Stimulated activated CD4-positive, alpha-beta T cell treated with anti-CD3 and anti-CD28 coated beads, Interleukin-1b, Interleukin-23, amount 100 ng/mL, for 48 hours (primary cell): ENCODE measurements around the gene SND1.
"Not testable (repeated sequence)": the region's sequence is repeated elsewhere in the genome, so short reads cannot be mapped to it uniquely, and the experiment has no call there.

Experiments
- DNase-seq: peaks from one replicate; pipeline ENCODE4 v3.0.0-alpha.2; 2020

Gene SND1

GRCh38 chr7:127653396-127653795 lies 1.4 kb downstream of the SND1 start:
- no peak for DNase-seq

DNA sequence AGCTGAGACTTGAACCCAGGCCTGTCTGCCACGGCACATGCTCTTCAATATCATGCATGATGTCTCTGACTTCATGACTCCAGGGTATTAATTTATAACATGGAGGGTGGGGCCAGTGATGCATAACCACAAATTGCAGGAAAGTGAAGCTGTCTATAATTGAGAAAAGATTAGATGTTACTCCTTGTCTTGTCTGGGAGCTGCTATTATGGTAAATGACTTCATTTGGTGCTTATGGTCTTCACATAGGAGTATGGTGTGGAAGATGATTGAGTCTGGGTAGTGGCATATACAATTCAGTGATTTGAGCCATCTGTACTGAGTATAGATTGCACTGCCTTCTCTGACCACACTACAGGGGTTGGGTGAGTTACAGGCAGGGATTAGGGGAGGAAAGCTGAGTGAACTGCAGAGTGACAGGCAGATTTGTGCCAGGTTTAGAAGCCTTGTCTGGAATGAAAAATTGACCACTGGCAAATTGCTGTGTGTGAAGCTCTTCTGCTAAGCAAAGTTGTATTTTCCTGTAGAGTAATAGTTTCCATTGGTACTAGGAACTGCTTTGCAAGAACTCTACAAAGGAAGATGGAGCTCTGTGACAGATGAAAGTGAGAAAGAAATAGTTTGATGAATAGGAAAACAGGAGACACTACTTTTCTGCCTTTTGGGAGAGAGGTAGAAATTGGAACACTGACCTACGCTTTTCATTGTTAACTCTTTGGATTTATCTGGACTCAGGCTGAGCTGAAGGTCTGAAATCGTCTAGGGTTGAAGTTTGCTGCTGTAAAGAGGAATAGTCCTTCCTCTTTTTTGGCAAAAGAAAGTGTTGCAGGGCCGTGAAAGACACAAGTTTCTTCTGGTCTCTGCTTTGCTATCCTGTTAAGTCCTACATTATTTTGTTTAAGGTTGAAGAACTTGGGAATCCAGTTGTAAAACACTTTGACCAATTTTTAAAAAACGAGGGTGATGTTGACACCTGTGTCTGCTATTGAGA lies 2.7 kb downstream of the SND1 start:
- no peak for DNase-seq

- no peak for DNase-seq
These were observed 3.7 kb downstream of the SND1 start for GRCh38 chr7:127655720-127656119.

- DNase-seq, result no peak
These were observed 5.5 kb downstream of the SND1 start for GRCh38 chr7:127657500-127657899.

DNA sequence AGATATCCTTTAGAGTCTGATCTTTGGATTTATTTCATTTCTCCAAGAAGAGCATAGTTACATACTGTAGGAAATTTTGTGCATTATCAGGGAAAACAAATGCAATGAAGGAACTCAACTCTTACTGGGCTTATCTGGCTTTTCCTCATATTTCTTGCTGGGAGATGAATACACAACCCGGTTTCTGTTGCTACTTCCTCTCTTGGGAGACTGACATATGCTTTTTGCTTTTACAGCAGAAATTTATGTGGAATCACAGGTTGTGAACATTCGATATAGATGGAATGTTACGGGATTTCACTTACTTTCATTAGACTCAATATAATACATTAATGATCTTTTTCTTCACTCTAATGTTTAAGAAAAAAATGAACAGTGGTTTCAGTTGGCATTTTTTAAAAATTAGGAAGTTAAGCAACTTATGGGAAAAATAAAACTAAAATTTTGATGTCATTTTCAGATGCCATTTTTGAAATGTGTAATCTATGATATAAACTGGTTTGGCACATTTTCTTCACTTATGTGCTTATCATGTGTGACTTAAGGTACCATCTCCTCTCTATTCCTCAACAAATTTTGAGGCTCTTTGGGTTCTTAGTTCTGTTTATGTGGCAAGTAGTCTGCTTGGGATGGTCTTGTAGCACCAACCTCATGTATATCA lies 7.1 kb downstream of the SND1 start:
- no peak for DNase-seq

GRCh38 chr7:127665922-127666321 lies 13.9 kb downstream of the SND1 start:
- no peak for DNase-seq

- no peak for DNase-seq
These were observed 14.6 kb downstream of the SND1 start for GRCh38 chr7:127666602-127667001.

GRCh38 chr7:127667017-127667670 lies 15.2 kb downstream of the SND1 start:
- DNase-seq, result no peak

DNA sequence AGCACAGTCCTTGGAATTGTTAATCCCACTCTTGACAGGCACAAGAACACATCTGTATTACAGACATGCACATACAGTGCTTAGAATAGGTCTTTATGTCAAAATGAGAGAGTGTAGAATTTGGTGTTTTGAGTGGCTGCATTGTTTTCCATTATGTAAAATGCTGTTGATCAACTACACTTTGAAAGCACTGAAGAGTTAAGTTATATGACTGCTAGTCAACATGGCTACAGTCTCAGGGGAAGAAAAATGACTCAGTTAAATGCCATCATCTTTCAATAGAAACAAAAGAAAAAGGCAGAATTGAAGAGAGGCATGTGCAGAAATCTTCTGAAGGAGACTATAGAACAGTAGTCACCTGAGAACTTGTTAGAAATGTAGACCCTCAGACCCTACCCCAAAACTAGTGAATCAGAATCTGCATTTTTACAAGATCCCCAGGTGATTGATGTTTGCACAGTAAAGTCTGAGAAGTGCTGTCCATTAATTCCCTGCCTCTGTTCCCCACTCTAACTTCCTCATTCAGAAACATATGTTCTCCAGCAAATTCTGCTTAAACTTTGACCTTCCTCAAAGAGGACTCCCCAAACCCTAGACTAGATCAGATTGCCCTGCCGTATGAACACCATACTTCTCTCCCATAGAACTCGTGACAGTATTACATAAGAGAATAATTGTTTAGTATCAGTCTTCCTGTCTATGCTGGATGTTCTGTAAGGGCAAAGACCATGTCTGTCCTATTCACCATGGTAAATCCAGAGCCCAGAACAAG lies 16.0 kb downstream of the SND1 start:
- DNase-seq, result no peak

- no peak for DNase-seq
These were observed 19.3 kb downstream of the SND1 start for GRCh38 chr7:127671341-127671740.

DNA sequence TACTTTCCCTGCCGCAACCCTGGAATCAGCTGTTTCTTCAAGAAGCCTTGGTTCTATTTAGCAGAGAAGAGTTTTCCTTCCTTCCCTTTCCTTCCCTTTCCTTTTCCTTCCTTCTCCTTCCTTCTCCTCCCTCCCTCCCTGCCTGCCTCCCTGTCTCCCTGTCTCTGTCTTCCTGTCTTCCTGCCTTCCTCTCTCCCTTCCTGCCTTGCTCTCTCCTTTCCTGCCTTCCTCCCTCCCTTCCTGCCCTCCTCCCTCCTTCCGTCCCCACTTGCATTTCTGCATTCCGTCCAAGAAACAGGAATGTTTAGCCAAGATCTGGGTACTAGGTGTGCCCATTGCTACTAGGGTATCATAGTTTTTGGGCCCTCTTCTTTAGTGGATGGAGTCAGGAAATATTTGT lies 21.9 kb downstream of the SND1 start:
- no peak for DNase-seq

DNA sequence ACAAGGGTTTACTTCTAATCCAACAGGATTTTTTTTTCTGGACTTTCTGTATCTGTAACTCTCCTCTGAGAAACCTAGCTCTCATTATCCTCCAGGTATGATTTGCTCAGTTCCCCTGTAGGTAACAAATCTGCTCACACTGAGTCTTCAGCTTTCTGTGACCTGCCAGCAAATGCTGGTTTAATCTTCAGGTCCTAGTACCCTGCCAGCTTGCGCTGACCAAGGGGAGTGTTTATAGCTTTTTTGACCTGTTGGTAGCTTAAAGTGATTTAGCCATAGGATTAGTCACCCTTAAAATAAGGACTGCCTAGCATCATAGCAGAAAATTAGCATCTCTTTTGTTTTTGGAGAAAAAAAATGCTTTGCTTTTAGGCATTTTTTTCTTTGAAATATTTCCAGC lies 22.4 kb downstream of the SND1 start:
- DNase-seq, result no peak

DNA sequence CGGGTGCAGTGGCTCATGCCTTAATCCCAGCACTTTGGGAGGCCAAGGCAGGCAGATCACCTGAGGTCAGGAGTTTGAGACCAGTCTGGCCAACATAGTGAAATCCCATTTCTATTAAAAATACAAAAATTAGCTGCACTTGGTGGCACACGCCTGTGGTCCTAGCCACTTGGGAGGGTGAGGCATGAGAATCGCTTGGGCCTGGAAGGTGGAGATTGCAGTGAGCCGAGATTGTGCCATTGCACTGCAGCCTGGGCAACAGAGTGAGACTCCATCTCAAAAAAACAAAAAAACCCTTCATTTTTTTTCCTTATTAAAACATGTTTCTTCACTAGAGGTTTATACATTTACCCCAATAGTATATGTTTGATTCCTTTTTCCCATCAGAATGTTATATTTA lies 22.9 kb downstream of the SND1 start:
- not testable (repeated sequence) for DNase-seq

DNA sequence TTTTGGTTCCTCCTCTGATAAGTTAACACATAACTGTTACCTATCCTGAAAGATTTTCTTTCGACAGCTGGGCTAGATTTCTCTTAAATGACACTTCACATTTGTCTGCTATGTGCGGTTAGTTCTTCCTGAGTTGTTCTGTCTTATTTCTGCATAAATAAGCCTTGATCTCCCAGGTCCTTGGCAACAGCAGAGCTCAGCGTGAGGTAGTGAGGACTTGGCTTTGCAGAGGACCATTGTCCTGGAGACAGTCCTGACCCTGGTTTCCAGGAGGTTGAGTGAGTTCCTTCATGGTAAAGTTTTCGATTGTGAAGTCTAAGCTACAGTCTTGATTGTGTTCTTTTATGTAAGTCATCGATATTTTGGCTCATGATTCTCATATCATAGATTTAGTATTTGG lies 23.7 kb downstream of the SND1 start:
- DNase-seq, result no peak

- DNase-seq, result no peak
These were observed 25.6 kb downstream of the SND1 start for GRCh38 chr7:127677433-127678230.

- no peak for DNase-seq
These were observed 26.3 kb downstream of the SND1 start for GRCh38 chr7:127678337-127678736.

DNA sequence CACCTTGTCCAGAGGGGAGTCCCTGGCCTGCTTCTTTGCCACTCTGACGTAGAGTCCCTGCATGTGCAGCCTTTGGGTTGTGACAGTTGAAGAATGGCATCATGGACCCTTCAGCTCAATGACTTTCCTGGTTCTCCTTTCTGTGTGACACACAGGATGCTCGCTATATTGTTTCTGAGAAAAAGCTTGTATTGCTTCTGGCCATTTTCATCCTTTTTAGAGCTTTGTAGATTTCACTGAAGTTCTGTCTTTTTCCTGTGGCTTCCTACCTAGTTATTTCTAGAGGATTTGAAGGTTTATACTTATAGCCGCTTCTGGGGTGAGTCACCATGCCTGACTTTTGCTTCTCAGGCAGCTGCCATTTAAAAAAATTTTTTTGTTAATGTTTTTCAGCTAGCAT lies 27.0 kb downstream of the SND1 start:
- no peak for DNase-seq

DNA sequence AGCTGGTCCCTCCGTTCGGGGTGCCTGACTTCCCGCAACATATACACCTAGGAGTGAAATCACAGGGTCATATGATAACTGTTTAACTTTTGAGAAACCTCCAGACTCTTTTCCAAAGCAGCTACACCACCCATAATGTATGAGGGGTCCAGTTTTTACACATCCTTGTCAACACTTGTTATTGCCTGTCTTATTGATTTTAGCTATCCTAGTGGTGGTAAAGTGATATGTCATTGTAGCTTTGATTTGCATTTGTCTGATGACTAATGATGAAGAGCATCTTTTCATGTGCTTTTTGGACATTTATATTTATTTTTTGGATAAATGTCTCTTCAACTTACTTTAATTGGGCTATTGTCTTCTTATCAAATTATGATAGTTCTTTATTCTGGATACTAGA lies 29.0 kb downstream of the SND1 start:
- no peak for DNase-seq

GRCh38 chr7:127682140-127682539 lies 30.1 kb downstream of the SND1 start:
- no peak for DNase-seq

DNA sequence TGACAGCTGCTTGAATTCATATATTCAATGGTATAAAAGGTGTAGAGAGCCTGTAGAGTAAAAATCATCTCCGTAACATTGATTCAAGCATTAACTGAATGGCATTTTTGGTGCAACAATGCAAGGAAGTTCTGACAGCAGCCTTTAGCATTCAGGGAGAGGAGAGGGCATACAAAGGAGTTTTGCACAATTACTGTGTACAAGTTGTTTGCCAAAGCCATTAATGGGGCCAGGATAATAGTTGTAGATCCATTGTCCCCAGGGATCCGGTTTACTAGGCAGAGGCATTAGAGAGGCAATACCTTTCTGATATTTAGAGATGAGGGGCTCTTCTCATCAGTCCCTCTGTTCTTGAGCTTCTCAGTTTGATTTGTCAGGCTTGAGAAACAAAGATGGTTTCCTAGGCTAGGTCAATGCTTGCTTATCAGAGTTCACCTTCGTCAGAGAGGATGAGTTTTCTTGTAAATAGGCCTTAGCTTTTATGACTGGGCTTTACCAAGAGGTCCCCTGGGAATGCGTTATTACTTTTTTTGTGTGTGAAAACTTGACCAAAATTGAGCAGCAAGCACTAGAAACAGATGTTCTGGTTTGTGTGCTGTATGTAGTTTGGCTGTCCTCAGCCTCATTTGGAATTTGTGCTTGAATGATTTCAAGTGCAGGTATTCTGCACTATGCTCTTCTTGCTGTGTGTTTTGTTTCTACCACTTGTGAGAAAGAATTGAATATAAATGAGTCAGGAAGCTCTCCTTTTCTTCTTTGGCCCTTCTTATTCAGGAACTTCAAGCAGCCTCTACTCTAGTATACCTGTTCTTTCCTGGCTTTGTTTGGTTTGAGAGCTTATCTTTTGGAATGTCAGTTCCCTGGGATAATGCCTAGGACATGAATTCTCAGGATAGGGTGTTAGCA lies 32.0 kb downstream of the SND1 start:
- DNase-seq, result no peak

GRCh38 chr7:127689194-127689772 lies 37.3 kb downstream of the SND1 start:
- no peak for DNase-seq
